ENCODE measurements around the gene GREB1.

GRCh38 chr2:11680901-11681721 lies 147.3 kb downstream of the GREB1 start:
- TF ChIP-seq CTCF (IDR thresholded peaks at IDR 0.05): no peak
- TF ChIP-seq POLR2A (IDR thresholded peaks at IDR 0.05): no peak
